Measurements from ENCODE around the gene NOSTRIN. TPM values are rescaled to one million over a fixed set of nuclear protein-coding genes. Genes with fewer than 3 reads are reported as not detected.

Gene NOSTRIN
- total RNA-seq, 1 experiment from 2014 or later = 3.1 TPM

DNA sequence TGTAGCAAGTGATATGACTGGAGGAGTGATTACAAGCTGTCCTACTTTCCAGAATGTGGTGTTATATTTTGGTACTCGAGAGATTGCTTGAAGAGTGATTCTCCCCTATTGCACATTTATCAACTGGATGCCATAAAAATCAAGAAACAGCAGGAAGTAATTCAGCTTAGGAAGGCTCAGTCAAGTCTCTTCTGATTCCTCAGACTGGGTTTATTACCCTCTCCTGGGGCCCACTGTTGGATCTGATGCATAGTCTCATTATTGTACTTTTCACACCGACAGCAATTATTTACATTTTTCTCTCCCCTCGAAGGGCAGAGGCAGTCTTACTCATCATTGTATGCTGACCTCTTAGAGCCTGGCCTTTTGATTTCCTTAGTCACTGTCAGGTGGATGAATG, 9.3 kb downstream of the NOSTRIN start:
- Histone ChIP-seq H3K9me2 (ENCODE audit: insufficient read depth) (no peaks in the 10 kb centered on the region), H3K36me3 (ENCODE audit: control insufficient read depth in 1 of 2, insufficient read depth in 2 of 2, low read length in 2 of 2) (no peaks in the 10 kb centered on the region), H2AFZ (ENCODE audit: low read depth, low read length, poor library complexity, severe bottlenecking) (no peak overlapping the region), H3K79me2 (ENCODE audit: insufficient read depth, low read length) (no peaks in the 10 kb centered on the region), H3K9me3 (ENCODE audit: control insufficient read depth in 1 of 2, insufficient read depth in 1 of 2, low read depth in 1 of 2, low read length in 2 of 2) (no peaks in the 10 kb centered on the region), H3K4me3 (replicated peaks in 1 of 2; ENCODE audit: low read depth in 1 of 2, low read length in 2 of 2) (no peak overlapping the region), H3K9ac (ENCODE audit: low read length) (no peak overlapping the region), H3K27ac (ENCODE audit: low read depth, low read length) (no peak overlapping the region), H4K20me1 (ENCODE audit: insufficient read depth) (no peaks in the 10 kb centered on the region), H3K4me1 (ENCODE audit: control insufficient read depth in 1 of 2, insufficient read depth in 2 of 2, low read length in 2 of 2) (peaks cover 0 to 5% of the 10 kb centered on the region in 2 experiments; a peak in 1 of 4 replicates), H3K4me2 (ENCODE audit: low read length) (no peak overlapping the region), H3K27me3 (ENCODE audit: insufficient read depth, low read length) (no peaks in the 10 kb centered on the region)
- intact Hi-C loops (cut with micrococcal nuclease) = no loop called here
- ChIA-PET RAD21 (ENCODE audit: low non-redundant PET in 1 of 2, low total read pairs in 2 of 2, uncharacterized antibody in 2 of 2, unreplicated experiment in 2 of 2) (no interaction called here), CTCF (no interaction called here), POLR2A (no interaction called here)
- DNase-seq (ENCODE audit: low read depth, low spot score) (no peak), ATAC-seq (no peak)
- no TSS peak for BruUV-seq (replicated peaks)
- TF ChIP-seq, protein P1, sequence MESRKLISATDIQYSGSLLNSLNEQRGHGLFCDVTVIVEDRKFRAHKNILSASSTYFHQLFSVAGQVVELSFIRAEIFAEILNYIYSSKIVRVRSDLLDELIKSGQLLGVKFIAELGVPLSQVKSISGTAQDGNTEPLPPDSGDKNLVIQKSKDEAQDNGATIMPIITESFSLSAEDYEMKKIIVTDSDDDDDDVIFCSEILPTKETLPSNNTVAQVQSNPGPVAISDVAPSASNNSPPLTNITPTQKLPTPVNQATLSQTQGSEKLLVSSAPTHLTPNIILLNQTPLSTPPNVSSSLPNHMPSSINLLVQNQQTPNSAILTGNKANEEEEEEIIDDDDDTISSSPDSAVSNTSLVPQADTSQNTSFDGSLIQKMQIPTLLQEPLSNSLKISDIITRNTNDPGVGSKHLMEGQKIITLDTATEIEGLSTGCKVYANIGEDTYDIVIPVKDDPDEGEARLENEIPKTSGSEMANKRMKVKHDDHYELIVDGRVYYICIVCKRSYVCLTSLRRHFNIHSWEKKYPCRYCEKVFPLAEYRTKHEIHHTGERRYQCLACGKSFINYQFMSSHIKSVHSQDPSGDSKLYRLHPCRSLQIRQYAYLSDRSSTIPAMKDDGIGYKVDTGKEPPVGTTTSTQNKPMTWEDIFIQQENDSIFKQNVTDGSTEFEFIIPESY (IDR thresholded peaks at IDR 0.05; ENCODE audit: extremely low read depth, insufficient replicate concordance, low read length) = no peak
- TF ChIP-seq, protein P2, sequence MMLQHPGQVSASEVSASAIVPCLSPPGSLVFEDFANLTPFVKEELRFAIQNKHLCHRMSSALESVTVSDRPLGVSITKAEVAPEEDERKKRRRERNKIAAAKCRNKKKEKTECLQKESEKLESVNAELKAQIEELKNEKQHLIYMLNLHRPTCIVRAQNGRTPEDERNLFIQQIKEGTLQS (IDR thresholded peaks at IDR 0.05) = no peak
- TF ChIP-seq ELF1 (IDR thresholded peaks at IDR 0.05; ENCODE audit: borderline replicate concordance, low read depth) = no peak
- TF ChIP-seq, protein P3, sequence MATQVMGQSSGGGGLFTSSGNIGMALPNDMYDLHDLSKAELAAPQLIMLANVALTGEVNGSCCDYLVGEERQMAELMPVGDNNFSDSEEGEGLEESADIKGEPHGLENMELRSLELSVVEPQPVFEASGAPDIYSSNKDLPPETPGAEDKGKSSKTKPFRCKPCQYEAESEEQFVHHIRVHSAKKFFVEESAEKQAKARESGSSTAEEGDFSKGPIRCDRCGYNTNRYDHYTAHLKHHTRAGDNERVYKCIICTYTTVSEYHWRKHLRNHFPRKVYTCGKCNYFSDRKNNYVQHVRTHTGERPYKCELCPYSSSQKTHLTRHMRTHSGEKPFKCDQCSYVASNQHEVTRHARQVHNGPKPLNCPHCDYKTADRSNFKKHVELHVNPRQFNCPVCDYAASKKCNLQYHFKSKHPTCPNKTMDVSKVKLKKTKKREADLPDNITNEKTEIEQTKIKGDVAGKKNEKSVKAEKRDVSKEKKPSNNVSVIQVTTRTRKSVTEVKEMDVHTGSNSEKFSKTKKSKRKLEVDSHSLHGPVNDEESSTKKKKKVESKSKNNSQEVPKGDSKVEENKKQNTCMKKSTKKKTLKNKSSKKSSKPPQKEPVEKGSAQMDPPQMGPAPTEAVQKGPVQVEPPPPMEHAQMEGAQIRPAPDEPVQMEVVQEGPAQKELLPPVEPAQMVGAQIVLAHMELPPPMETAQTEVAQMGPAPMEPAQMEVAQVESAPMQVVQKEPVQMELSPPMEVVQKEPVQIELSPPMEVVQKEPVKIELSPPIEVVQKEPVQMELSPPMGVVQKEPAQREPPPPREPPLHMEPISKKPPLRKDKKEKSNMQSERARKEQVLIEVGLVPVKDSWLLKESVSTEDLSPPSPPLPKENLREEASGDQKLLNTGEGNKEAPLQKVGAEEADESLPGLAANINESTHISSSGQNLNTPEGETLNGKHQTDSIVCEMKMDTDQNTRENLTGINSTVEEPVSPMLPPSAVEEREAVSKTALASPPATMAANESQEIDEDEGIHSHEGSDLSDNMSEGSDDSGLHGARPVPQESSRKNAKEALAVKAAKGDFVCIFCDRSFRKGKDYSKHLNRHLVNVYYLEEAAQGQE (IDR thresholded peaks at IDR 0.05; ENCODE audit: low read depth) = no peak

Data from HCT116 (cell line).